ENCODE results near the gene CABLES2.

CABLES2 gene

GRCh38 chr20:62342910-62343309 lies 64.2 kb downstream of the CABLES2 start:
- DNase-seq (ENCODE audit: low read depth) = no peak
- no peak overlapping the region for H3K4me3 ChIP-seq (ENCODE audit: low read length)
- TF ChIP-seq, protein P1, sequence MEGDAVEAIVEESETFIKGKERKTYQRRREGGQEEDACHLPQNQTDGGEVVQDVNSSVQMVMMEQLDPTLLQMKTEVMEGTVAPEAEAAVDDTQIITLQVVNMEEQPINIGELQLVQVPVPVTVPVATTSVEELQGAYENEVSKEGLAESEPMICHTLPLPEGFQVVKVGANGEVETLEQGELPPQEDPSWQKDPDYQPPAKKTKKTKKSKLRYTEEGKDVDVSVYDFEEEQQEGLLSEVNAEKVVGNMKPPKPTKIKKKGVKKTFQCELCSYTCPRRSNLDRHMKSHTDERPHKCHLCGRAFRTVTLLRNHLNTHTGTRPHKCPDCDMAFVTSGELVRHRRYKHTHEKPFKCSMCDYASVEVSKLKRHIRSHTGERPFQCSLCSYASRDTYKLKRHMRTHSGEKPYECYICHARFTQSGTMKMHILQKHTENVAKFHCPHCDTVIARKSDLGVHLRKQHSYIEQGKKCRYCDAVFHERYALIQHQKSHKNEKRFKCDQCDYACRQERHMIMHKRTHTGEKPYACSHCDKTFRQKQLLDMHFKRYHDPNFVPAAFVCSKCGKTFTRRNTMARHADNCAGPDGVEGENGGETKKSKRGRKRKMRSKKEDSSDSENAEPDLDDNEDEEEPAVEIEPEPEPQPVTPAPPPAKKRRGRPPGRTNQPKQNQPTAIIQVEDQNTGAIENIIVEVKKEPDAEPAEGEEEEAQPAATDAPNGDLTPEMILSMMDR (conservative IDR thresholded peaks at IDR 0.05; ENCODE audit: low read depth, low read length) = no peak

DNA sequence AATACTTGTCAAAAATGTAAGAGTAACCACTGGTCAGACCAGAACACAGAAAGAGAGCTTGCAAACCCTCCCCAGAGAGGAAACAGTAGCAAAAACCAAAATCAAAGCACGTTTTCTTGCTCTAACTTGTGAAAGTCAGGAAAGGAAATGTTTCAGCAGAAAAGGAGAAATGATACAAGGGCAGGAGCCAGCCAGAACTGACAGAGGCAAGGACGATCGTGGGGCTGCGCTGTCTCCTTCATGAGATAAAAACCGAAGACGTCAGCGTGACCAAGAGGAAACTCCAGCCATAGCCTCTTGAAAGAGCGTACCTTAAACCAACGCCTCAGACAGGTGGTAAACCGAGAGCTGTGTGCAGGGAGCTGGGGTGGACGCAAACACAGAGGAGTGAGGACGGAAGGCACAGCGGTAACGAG lies 67.4 kb downstream of the CABLES2 start:
- TF ChIP-seq, protein P1 (conservative IDR thresholded peaks at IDR 0.05; ENCODE audit: low read depth, low read length) = no peak
- no peak overlapping the region for H3K4me3 ChIP-seq (ENCODE audit: low read length)
- DNase-seq (ENCODE audit: low read depth) = no peak

All from retinal pigment epithelial cell (primary cell).